ENCODE measurements around the gene ZFP62.
A peak's percentile ranks its signal among the peaks of the same experiment; 100 is the strongest.

The ZFP62 gene

DNA sequence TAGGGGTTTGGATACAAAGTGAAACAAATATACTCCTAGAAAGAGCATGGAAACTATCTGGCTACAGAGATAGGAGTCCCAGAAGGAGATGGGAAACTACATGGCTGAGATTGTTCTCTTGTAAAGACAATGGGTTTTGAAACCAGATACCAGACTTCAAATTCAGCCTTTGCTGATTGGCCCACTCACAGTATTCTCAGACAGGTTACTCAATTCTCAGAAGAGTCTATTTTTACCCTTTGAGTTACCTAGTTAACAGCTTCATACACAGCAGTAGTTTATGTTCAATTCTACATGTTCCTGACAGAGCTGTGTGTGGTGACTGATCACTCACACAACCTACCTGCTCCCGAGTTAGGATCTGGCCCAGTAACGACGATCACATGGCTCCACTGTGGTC is 14.1 kb downstream of the ZFP62 start:
- no peaks in the 10 kb centered on the region for H3K27me3 ChIP-seq (replicated peaks; ENCODE audit: control insufficient read depth, insufficient read depth, low read length)
- H3K9me3 ChIP-seq (ENCODE audit: control insufficient read depth, low read length) = peaks cover 25% of the 10 kb centered on the region
- peaks cover 42% of the 10 kb centered on the region for H3K36me3 ChIP-seq (ENCODE audit: control insufficient read depth, insufficient read depth, low read length, severe bottlenecking)
- DNase-seq (ENCODE audit: low read depth) = no peak
- no peak overlapping the region for H3K4me3 ChIP-seq (ENCODE audit: low read length)
- no peak overlapping the region for H3K9ac ChIP-seq (ENCODE audit: low read length)
- peaks cover 8% of the 10 kb centered on the region for H3K4me1 ChIP-seq (ENCODE audit: control insufficient read depth, insufficient read depth, low read length)

DNA sequence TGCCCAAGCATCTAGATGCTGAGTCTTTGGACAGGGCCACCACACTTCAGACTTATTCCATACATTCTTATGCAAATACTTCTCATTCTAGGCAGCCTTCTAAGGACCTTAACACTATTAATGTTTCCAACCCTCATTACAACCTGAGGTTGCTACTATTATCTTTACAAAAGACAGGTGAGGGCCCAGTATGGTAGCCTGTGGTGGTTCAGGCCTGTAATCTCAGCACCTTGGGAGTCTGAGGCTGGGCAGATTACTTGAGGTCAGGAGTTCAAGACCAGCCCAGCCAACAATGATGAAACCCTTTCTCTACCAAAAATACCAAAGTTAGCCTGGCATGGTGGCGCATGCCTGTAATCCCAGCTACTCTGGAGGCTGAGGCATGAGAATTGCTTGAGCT is 16.2 kb downstream of the ZFP62 start:
- Histone ChIP-seq H3K27me3 (replicated peaks; ENCODE audit: control insufficient read depth, insufficient read depth, low read length) (no peaks in the 10 kb centered on the region), H3K4me3 (ENCODE audit: low read length) (no peak overlapping the region), H3K4me1 (ENCODE audit: control insufficient read depth, insufficient read depth, low read length) (peaks cover 8% of the 10 kb centered on the region), H3K9me3 (ENCODE audit: control insufficient read depth, low read length) (peaks cover 10% of the 10 kb centered on the region), H3K36me3 (ENCODE audit: control insufficient read depth, insufficient read depth, low read length, severe bottlenecking) (peaks cover 21% of the 10 kb centered on the region), H3K9ac (ENCODE audit: low read length) (no peak overlapping the region)
- no peak for DNase-seq (ENCODE audit: low read depth)

DNA sequence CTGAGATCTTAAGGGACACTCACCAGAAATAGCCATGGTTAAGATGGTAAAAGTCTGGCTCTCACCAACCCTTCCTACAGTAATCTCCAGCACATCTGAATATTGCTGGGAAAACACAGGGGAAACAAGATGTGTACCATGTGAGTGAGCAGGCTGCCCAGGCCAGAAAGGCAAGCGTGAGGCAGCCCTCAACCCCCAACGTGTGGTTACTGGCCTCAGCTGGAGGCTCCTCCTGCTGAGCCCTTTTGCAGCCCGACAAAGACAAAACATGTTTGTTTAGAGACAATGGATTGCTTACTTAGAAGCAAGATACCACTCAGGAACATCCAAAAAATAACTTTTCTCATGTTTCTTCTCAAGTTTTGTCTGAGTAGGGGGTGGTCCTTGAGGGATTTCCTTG is 16.6 kb downstream of the ZFP62 start:
- Histone ChIP-seq H3K4me3 (ENCODE audit: low read length) (no peak overlapping the region), H3K27me3 (replicated peaks; ENCODE audit: control insufficient read depth, insufficient read depth, low read length) (no peaks in the 10 kb centered on the region), H3K9me3 (ENCODE audit: control insufficient read depth, low read length) (peaks cover 6% of the 10 kb centered on the region), H3K36me3 (ENCODE audit: control insufficient read depth, insufficient read depth, low read length, severe bottlenecking) (peaks cover 16% of the 10 kb centered on the region), H3K9ac (ENCODE audit: low read length) (no peak overlapping the region), H3K4me1 (ENCODE audit: control insufficient read depth, insufficient read depth, low read length) (peaks cover 8% of the 10 kb centered on the region)
- DNase-seq (ENCODE audit: low read depth) = no peak

DNA sequence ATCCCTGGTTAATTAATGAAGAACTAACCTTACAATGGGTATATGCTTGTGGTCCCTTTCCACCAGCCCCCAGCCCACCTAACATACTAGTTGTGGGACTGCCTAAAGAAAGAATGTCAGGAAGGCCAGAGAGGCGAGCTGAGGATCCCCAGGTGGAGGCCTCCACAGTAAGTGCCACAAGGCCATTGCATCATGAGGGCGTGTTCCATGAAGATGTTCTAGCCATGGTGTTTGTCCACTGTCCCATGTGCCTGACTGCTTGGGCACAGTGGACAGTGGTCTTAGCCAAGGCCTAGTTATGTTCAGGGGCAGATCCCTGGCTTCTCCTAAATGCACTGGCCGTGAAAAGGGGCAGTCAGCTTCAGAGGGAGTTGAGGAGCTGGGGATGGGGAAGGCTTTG is 21.1 kb downstream of the ZFP62 start:
- no peak overlapping the region for H3K9ac ChIP-seq (ENCODE audit: low read length)
- H3K4me3 ChIP-seq (ENCODE audit: low read length) = no peak overlapping the region
- H3K4me1 ChIP-seq (ENCODE audit: control insufficient read depth, insufficient read depth, low read length) = peaks cover 8% of the 10 kb centered on the region
- no peak for DNase-seq (ENCODE audit: low read depth)
- no peaks in the 10 kb centered on the region for H3K27me3 ChIP-seq (replicated peaks; ENCODE audit: control insufficient read depth, insufficient read depth, low read length)
- H3K9me3 ChIP-seq (ENCODE audit: control insufficient read depth, low read length) = no peaks in the 10 kb centered on the region
- H3K36me3 ChIP-seq (ENCODE audit: control insufficient read depth, insufficient read depth, low read length, severe bottlenecking) = peaks cover 31% of the 10 kb centered on the region

DNA sequence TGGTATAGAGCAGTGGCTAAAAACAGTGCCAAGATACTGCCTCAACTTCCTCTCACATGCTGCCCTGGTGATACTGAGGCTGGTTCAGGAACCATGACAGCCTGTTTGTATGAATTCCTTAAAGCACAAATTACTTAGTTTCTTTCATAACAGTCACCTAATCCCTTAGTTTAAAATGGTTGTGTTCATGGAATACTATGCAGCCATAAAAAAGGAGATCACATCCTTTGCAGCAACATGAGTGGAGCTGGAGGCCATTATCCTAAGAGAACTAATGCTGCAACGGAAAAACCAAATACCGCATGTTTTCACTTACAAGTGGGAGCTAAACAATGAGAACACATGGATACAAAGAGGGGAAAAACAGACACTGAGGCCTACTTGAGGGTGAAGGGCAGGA is 21.8 kb downstream of the ZFP62 start:
- no peak for DNase-seq (ENCODE audit: low read depth)
- no peak overlapping the region for H3K9ac ChIP-seq (ENCODE audit: low read length)
- peaks cover 38% of the 10 kb centered on the region for H3K36me3 ChIP-seq (ENCODE audit: control insufficient read depth, insufficient read depth, low read length, severe bottlenecking)
- no peak overlapping the region for H3K4me3 ChIP-seq (ENCODE audit: low read length)
- no peaks in the 10 kb centered on the region for H3K27me3 ChIP-seq (replicated peaks; ENCODE audit: control insufficient read depth, insufficient read depth, low read length)
- H3K9me3 ChIP-seq (ENCODE audit: control insufficient read depth, low read length) = no peaks in the 10 kb centered on the region
- peaks cover 9% of the 10 kb centered on the region for H3K4me1 ChIP-seq (ENCODE audit: control insufficient read depth, insufficient read depth, low read length)

DNA sequence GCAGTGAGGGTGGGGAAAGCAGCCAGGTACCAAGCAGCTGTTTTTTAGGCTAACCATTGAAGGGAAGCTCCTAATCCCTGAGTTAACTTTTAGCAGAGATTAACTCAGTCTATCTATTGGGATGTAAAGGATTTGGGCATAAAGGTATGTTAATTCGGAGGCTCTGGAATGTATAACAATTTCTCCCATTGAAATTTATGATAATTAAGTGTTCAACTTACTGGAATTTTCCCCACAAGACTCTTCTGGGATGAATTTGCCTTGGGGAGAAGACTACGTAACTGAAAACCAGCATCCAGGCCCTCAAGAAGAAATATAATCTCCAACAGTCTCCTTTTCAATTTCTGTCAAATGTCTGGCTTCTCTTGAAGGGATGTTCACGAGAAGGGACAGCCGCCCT is 23.6 kb downstream of the ZFP62 start:
- DNase-seq (ENCODE audit: low read depth) = no peak
- no peak overlapping the region for H3K4me3 ChIP-seq (ENCODE audit: low read length)
- no peaks in the 10 kb centered on the region for H3K27me3 ChIP-seq (replicated peaks; ENCODE audit: control insufficient read depth, insufficient read depth, low read length)
- peaks cover 42% of the 10 kb centered on the region for H3K36me3 ChIP-seq (ENCODE audit: control insufficient read depth, insufficient read depth, low read length, severe bottlenecking)
- H3K9me3 ChIP-seq (ENCODE audit: control insufficient read depth, low read length) = no peaks in the 10 kb centered on the region
- peaks cover 11% of the 10 kb centered on the region for H3K4me1 ChIP-seq (ENCODE audit: control insufficient read depth, insufficient read depth, low read length)
- H3K9ac ChIP-seq (ENCODE audit: low read length) = no peak overlapping the region

DNA sequence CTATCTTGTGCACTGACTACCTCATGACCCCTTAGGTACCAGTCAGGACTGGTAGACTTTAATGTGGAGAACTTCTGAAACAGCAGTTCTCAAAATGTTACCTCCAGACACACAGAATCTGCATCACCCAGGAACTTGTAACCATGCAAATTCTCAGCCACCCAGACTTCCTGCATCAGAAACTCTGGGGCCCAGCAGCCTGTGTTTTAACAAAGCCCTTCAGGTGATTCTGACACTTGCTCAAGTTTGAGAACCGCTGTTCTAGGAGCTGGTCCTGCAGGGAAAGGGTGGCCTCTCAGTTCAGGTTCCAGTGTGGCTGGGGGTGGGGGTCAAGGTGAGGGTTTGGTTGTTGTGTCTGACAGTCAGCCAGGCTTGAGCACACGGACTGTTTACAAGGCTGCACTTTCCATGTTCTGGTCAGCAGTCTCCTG is 28.4 kb downstream of the ZFP62 start:
- Histone ChIP-seq H3K4me1 (ENCODE audit: control insufficient read depth, insufficient read depth, low read length) (peaks cover 31% of the 10 kb centered on the region), H3K27me3 (replicated peaks; ENCODE audit: control insufficient read depth, insufficient read depth, low read length) (no peaks in the 10 kb centered on the region), H3K9ac (ENCODE audit: low read length) (peak overlapping the region; percentile 95), H3K36me3 (ENCODE audit: control insufficient read depth, insufficient read depth, low read length, severe bottlenecking) (peaks cover 39% of the 10 kb centered on the region), H3K9me3 (ENCODE audit: control insufficient read depth, low read length) (no peaks in the 10 kb centered on the region), H3K4me3 (ENCODE audit: low read length) (peak overlapping the region; percentile 91)
- no peak for DNase-seq (ENCODE audit: low read depth)

DNA sequence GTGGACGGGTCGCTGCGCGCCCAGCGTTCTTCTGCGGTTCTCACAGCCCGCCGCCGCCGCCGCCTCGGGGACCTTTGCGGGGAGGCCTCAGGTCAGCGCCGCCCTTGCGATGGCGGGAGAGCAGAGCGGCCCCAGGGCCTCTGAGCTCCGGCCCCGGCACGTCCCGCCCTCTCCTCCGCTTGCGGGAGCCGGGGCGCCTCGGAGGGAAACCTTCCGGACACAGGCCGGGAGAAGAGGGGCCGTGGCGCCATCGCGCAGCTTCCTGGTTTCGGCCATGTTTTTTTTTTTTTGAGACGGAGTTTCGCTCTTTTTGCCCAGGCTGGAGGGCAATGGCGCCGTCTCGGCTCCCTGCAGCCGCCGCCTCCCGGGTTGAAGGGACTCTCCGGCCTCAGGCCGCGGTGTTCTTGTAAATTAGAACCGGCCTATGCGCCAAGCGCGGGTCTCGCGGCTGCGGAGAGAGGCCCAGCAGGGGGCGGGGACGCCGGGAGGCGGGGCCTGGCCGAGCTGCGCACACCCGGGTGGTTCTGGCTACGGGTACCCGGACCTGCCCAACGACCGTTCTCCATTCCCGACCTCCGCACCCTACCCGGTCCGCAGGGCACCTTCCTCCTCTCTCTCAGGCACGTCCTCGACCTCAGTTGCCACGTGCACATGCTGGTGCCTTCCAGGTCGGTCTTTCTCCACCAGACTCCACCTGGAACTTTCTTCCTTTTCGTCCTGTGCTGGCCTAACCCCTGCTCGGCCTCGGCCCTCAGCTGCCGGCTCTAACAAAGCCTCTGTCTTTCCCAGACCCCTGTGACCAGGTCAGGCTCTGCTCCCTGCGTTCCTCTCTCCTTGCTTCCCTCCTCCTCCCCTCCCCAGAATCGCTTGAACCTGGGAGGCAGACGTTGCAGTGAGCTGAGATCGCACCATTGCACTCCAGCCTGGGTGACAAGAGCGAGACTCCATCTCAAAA is 29.7 kb downstream of the ZFP62 start:
- peak; percentile 89 for DNase-seq (ENCODE audit: low read depth)
- Histone ChIP-seq H3K9ac (ENCODE audit: low read length) (peak overlapping the region; percentile 95), H3K9me3 (ENCODE audit: control insufficient read depth, low read length) (no peaks in the 10 kb centered on the region), H3K4me3 (ENCODE audit: low read length) (peak overlapping the region; percentile 91), H3K27me3 (replicated peaks; ENCODE audit: control insufficient read depth, insufficient read depth, low read length) (no peaks in the 10 kb centered on the region), H3K36me3 (ENCODE audit: control insufficient read depth, insufficient read depth, low read length, severe bottlenecking) (peaks cover 27% of the 10 kb centered on the region), H3K4me1 (ENCODE audit: control insufficient read depth, insufficient read depth, low read length) (peaks cover 38% of the 10 kb centered on the region)

DNA sequence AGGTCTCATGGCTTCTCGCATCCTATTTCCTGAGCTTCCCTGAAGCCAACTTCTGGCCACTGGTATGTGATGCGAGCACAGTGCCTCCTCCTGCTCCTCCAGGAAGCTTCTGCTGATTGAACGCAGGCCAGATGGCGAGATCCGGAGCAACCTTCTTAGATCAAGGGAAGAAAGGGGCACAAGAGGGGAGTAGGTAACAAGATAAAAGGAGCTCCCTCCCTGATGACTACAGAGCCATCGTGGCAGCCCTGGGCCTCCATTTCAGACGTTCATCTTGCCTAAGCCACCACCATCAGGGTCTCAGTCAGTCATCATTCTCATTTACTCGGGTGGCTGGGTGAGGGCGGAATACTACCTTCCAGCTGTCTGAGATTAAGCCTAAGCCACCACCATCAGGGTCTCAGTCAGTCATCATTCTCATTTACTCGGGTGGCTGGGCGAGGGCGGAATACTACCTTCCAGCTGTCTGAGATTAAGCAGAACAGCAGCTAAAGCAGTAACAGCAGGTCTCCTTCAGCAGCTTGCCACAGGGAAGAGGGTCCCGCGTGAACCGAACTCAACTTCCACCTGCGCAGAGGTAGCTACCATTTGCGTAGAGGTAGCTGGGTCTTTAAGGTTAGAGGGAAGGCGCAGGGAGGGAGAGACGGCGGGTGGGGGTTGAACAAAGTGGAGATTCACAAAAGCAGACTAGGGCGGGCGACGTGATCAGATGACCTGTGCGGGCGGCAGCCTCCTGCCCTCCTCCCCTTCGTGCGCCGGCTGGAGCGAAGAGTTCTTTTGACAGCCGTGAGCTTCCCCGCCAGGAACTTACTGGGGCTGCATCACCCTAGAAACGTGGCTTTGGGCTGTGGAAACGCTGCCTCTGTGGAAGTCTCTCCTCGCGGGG is 30.6 kb downstream of the ZFP62 start:
- peak overlapping the region; percentile 95 for H3K9ac ChIP-seq (ENCODE audit: low read length)
- no peaks in the 10 kb centered on the region for H3K27me3 ChIP-seq (replicated peaks; ENCODE audit: control insufficient read depth, insufficient read depth, low read length)
- peaks cover 46% of the 10 kb centered on the region for H3K4me1 ChIP-seq (ENCODE audit: control insufficient read depth, insufficient read depth, low read length)
- peak; percentile 15 for DNase-seq (ENCODE audit: low read depth)
- no peaks in the 10 kb centered on the region for H3K9me3 ChIP-seq (ENCODE audit: control insufficient read depth, low read length)
- peak overlapping the region; percentile 91 for H3K4me3 ChIP-seq (ENCODE audit: low read length)
- peaks cover 17% of the 10 kb centered on the region for H3K36me3 ChIP-seq (ENCODE audit: control insufficient read depth, insufficient read depth, low read length, severe bottlenecking)

DNA sequence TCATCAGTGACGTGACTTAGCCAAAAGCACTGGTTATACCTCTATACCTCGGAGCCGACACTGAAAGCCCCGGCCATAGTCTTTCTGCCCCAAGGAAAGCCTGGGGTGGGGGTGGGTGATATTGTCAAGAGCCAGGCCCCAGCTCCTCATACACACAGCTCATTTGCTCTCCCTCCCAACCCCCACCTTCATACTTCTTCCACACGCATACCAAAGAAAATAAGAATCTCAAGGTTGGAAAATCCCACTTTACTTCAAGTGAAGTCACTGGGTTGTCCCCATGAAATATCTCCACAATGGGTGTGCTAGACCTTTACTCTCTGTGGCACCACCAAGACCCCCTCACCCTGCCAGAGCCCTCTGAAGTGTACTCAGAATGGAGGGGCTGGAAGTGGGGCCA is 31.4 kb downstream of the ZFP62 start:
- no peak for DNase-seq (ENCODE audit: low read depth)
- H3K4me1 ChIP-seq (ENCODE audit: control insufficient read depth, insufficient read depth, low read length) = peaks cover 53% of the 10 kb centered on the region
- no peaks in the 10 kb centered on the region for H3K27me3 ChIP-seq (replicated peaks; ENCODE audit: control insufficient read depth, insufficient read depth, low read length)
- peak overlapping the region; percentile 95 for H3K9ac ChIP-seq (ENCODE audit: low read length)
- H3K36me3 ChIP-seq (ENCODE audit: control insufficient read depth, insufficient read depth, low read length, severe bottlenecking) = peaks cover 10% of the 10 kb centered on the region
- no peaks in the 10 kb centered on the region for H3K9me3 ChIP-seq (ENCODE audit: control insufficient read depth, low read length)
- peak overlapping the region; percentile 91 for H3K4me3 ChIP-seq (ENCODE audit: low read length)

Measured in adipocyte (in vitro differentiated cells).